ENCODE results near the gene SDR42E2.
A peak's percentile ranks its signal among the peaks of the same experiment; 100 is the strongest.
"Not testable (repeated sequence)": the region's sequence is repeated elsewhere in the genome, so short reads cannot be mapped to it uniquely, and the experiment has no call there.

The SDR42E2 gene

GRCh38 chr16:22191532-22192260 lies 29.4 kb downstream of the SDR42E2 start:
- DNase-seq (ENCODE audit: low read depth in 2 of 2), result no peak

- peak; percentile 58 to 61 for DNase-seq (ENCODE audit: low read depth in 2 of 2)
These were observed 30.2 kb downstream of the SDR42E2 start for GRCh38 chr16:22192261-22193062.

DNA sequence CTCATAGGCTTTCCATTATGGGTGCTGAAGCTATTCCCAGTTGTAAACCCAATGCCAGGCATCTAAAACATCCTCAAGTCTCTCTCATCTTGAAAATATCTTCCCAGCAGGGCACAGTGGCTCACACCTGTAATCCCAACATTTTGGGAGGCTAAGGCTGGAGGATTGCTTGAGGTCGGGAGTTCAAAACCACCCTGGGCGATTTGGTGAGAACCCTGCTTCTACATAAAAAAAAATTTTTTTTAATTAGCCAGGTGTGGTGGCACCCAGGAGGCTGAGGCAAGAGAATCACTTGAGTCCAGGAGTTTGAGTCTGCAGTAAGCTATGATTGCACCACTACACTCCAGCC lies 30.7 kb downstream of the SDR42E2 start:
- DNase-seq (ENCODE audit: low read depth in 2 of 2), result no peak

GRCh38 chr16:22194707-22195444 lies 32.6 kb downstream of the SDR42E2 start:
- no peak for DNase-seq (ENCODE audit: low read depth in 2 of 2)

DNA sequence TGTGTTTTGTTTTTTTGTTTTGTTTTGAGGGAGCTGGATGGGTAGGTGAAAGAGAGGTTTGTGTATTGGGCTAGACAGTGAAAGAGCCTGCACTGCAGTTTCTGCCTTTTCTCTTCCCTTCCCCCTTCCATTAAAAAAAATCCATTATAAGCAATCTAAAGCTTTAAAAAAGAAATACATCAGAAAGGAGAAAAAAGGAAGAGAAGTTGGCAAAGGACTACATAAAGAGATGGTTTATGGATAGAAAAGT lies 33.1 kb downstream of the SDR42E2 start:
- DNase-seq (ENCODE audit: low read depth in 2 of 2), result no peak

- DNase-seq (ENCODE audit: low read depth in 2 of 2), result peak; percentile 69
These were observed 33.6 kb downstream of the SDR42E2 start for GRCh38 chr16:22195695-22196558.

DNA sequence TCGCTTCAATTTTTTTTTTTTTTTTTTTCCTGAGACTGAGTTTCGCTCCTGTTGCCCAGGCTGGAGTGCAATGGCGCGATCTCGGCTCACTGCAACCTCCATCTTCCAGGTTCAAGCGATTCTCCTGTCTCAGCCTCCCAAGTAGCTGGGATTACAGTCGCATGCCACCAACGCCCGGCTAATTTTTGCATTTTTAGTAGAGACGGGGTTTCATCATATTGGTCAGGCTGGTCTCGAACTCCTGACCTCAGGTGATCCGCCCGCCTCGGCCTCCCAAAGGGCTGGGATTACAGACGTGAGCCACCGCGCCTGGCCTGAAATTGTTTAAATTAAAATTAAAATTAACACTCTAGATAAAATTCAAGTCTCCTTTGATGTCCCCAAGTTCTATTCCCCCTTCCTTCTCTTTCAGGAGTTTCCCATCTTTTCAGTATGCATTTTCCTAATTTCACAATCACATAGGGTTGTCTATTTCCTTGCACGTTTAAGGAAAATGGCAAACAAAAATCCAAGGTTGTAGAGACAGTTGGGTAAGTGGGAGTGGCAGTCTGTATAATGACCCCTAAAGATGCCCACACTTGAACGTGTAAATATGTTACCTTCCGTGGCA lies 34.4 kb downstream of the SDR42E2 start:
- not testable (repeated sequence) for DNase-seq (ENCODE audit: low read depth in 2 of 2)

DNA sequence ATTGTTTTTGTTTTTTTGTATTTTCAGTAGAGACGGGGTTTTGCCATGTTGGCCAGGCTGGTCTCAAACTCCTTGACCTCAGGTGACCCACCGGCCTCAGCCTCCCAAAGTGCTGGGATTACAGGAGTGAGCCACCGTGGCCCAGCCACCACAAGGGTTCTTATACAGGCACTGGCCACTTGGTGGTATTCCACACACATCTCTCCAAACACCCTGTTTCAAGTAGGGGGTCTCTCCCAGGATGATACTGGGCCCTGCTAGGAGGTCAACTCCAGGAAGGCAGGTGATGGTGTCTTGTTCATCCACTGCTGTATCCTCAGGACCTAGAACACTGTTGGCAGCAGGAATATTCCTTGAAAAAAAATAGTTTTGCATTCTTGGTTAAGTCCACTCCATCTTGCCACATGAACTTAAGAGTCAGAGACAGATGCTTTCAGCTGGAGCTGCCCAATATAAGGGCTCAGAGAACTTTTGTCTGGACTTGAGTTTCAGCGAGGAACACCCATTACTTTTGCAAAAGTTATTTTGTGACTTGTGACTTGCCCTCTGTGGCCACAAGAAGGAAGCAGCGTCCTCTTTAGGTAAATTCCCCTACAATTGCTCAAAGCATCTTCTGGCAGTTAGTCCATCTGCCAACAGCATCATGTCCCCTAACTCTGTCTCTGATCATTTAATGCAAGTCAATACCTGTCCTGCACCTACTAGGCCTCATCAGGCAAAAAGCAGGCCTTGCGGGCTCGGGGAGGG lies 36.4 kb downstream of the SDR42E2 start:
- DNase-seq (ENCODE audit: low read depth in 2 of 2), result no peak

DNA sequence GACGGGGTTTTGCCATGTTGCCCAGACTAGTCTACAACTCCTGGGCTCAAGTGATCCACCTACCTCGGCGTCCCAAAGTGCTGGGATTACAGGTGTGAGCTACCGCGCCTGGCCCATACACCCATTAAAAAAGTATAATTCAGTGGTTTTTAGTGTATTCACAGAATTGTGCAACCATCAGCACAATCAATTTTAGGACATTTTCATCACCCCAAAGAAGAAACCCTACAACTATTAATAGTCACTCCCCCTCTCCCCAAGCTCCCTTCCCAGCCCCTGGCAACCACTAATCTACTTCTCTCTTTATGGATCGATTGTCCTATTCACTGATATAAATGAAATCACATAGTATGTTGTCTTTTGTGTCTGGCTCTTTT lies 39.9 kb downstream of the SDR42E2 start:
- no peak for DNase-seq (ENCODE audit: low read depth in 2 of 2)

DNA sequence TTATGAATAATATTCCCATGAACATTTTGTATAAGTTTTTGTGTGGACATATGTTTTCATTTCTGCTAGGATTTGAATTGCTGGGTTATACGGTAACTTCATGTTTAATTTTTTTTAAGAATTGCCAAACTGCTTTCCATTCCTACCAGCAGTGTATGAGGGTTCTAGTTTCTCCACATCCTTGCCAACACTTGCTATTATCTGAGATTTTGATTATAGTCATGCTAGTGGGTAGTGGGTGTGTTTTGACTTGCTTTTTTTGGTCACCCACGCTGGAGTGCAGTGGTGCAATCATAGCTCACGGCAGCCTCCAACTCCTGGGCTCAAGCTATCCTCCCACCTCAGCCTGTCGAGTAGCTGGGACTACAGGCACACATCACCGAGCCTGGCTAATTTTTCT lies 40.8 kb downstream of the SDR42E2 start:
- DNase-seq (ENCODE audit: low read depth in 2 of 2), result no peak

DNA sequence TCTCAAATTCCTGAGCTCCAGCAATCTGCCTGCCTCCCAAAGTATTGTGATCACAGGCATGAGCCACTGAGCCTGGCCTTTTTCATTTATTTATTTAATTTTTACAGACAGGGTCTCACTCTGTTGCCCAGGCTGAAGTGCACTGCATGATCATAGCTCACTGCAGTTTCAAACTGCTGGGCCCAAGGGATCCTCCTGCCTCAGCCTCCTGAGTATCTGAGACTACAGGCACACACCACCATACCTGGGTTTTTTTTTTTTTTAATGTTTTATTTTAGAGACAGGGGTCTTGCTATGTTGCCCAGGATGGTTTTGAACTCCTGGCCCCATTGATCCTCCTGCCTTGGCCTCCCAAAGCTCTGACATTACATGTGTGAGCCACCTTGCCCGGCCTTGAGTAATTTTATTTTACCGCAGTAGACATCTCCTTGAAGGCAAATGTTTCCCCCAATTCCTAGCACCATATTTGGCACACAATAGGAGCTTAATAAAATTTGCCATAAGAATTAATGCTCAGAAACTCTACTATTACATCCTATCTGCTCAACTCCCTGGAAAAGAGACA lies 41.9 kb downstream of the SDR42E2 start:
- DNase-seq (ENCODE audit: low read depth in 2 of 2), result no peak

DNA sequence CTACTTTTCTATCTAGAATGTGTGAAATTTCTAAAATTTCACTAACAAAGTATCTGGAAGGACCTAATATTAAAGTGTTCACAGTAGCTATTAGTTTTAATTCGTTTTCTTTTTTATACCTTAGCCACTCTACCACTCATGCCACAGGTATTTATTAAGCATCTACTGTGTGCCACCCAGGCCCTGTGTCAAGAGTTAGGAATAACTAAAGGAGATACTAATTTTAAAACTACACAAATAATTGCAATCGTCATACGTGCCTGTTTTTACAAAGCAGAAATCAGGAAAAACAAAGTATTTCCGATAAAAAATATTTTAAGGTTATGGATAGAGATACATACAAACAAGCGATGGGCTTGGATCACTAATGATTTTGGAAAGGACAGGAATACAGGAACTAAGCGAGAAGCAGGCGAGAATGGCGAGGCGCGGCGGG lies 43.3 kb downstream of the SDR42E2 start:
- no peak for DNase-seq (ENCODE audit: low read depth in 2 of 2)

GRCh38 chr16:22206013-22206841 lies 43.9 kb downstream of the SDR42E2 start, which contains the start of gene EEF2K:
EEF2K (plus strand) TSS chr16:22206278; CDS start chr16:22225730, 19,452 bp downstream.
- DNase-seq (ENCODE audit: low read depth in 2 of 2), result peak; percentile 71 to 76

GRCh38 chr16:22206842-22207714 lies 44.8 kb downstream of the SDR42E2 start:
- DNase-seq (ENCODE audit: low read depth in 2 of 2), result peak in 1 of 2 experiments; percentile 31

DNA sequence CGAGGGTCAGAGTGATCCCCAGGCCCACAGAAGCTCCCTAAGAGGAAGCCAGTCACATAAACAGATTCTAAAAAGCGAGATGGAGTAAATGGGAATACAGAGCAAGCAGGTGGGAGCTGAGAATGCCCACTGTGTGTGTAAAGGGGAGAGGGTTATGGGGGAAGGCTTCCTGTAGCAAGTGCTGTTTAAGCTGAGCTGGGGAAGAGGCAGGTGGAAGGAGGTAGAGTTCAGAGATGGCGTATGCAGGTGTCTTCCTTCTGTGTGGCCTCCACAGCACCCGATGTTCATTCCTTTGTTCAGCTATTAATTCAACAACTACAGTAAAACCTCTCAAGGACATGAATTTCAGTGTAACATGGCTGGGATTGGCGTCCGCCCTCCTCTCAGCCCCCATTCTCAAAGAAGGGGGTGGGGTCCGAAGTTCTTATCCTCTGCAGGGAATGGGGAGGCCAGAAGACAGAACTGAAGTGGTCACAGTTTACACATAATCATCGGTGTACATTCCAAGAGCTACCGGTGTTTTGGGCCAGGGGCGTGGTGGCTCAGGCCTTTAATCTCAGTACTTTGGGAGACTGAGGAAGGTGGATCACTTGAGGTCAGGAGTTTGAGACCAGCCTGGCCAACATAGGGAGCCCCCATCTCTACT lies 45.5 kb downstream of the SDR42E2 start:
- no peak for DNase-seq (ENCODE audit: low read depth in 2 of 2)

DNA sequence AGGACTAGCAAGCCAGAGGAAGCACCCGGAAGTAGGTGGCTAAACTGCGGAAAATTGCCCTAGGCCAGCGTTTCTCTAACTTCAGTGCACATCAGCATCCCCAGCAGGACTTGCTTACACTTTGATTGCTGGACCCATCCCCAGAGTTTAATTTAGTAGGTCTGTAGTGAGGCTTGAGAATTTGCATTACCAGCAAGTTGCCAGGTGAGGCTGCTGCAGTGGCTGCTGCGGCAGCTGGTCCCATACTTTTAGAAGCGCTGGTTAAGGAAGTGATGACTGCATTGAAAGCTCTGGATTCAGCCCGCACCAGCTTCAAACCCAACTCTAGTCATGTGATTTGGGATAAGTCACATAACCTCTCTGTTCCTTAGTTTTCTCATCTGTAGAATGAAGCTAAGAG lies 48.0 kb downstream of the SDR42E2 start:
- DNase-seq (ENCODE audit: low read depth in 2 of 2), result no peak

GRCh38 chr16:22210854-22211253 lies 48.5 kb downstream of the SDR42E2 start:
- DNase-seq (ENCODE audit: low read depth in 2 of 2), result no peak

- DNase-seq (ENCODE audit: low read depth in 2 of 2), result no peak
These were observed 50.9 kb downstream of the SDR42E2 start for GRCh38 chr16:22213236-22213635.

Data from fibroblast of skin of left biceps (primary cell).